ENCODE measurements around the gene RNF114.

- TF ChIP-seq CTCF (IDR thresholded peaks at IDR 0.05) = no peak
- TF ChIP-seq POLR2A (IDR thresholded peaks at IDR 0.05) = no peak
Observed at GRCh38 chr20:49918446-49918845, 17.8 kb upstream of the RNF114 start.

Data from esophagus squamous epithelium (tissue), 4 donors.